GM18873 (cell line): ENCODE measurements around the gene HDGFL1.

Experiments
- ATAC-seq: cut with Tn5 transposase; IDR thresholded peaks from one replicate; pipeline ENCODE4 v1.9.1; 2021; ENCODE audit warnings: mild to moderate bottlenecking, moderate library complexity, moderate number of reproducible peaks; ENCODE audit not compliant: unreplicated experiment, low FRiP score

The HDGFL1 gene

DNA sequence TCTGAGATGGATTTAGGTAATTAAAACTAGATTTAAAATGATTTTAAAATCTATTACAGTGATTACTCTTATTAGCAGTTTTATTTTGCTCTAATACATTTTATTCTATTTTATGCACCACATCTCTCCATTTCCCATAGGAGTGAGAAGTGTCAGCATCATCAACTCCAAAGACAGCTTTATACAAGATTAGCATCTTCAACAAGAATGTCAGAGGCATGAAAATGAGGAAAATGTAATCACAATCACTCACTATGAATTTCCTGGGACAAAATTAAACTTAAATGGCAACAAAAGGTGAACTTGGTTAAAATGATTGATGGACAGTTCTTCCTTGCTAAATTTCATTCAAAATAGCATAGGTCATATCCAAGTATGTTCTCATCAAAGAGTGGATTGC is 19.8 kb downstream of the HDGFL1 start:
- ATAC-seq, result no peak

DNA sequence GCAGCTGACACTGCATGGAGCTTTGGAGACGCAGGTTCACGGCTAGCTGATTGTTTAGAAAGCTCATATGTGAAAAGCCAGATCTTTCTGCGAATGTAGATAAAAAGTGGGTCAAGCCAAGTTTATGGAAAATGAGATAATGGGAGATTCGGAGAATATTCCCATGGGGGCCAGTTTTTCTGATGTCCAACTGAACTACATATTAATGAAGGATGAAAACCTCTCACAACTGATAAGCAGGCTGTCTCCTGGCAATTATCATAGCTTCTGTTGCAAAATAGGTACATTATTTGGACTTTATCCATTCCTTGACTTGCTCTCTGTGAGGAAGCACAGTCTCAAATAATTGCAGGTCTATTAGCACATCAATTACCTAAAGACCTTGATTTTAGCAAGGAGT is 21.1 kb downstream of the HDGFL1 start:
- ATAC-seq, result no peak

DNA sequence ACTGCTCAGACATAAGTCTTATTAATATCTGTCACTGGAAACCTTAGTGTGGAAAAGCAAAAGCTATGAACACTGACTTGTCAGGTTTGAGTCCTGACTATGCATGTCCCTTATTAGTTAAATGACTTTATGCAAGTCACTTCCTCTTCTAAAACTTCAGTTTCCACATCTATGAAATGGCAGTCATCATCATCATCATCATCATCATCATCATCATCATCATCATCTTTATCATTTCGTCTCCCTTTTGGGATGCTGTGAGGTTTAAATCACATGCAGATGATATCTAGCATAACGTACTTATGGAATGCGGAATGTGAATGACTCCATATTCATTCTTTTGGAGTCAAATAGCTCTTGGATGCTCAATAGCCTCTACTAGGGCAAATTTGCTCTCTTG is 24.5 kb downstream of the HDGFL1 start:
- ATAC-seq, result no peak

DNA sequence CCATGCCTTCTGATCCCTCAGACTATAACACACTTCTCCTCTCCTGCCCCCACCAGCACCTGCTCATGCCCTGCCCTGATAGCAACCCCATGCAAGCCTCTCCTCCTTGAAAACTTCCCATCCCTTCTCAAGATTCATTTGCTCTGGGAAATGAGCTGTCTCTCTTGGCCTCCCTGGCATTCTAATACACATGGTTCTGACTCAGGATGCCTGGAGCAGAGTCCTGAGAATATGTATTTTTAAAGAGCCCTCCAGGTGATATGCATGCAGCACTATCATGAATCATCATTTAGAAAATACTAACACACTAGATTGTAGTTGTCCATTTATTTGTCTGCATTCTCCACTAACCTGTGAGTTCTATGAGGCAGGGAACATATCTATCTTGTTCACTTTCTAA is 26.6 kb downstream of the HDGFL1 start:
- ATAC-seq, result no peak

DNA sequence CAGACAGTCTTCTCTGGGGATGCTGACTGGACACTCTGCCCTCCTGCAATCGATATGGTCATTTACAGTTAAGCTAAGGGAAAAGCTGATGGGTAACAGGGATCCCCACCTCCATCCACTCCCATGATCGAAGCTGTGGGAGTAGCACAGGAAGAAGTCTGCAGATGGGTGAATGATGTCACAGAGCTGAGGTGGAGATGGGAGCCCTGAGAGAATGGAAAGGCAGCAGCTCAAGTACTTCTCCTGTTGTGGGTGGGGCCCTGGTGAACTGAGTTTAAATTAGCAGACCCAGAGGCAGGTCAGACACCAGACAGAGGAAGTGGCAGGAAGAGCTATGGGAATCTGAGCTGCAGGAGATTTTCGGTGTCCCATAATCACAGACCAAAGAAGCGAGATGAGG is 29.0 kb downstream of the HDGFL1 start:
- no peak for ATAC-seq

DNA sequence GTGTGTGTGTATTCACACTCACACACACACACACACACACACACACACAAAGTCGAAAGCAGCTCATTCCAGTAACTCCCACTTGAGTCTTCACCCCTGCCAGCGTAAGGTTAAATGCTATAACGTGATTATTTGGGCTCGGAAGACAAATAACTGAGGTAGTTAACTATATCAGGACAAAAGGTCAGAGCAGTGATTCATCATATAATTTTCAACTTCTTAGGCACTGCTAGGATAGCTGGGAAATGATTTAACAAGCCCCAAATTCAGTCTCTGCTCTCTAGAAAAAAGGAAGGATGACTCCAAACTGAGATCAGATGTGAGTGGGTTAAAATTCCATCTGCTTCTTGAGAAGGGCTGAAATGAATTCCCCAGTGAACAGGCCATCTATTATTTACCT is 30.7 kb downstream of the HDGFL1 start:
- no peak for ATAC-seq

DNA sequence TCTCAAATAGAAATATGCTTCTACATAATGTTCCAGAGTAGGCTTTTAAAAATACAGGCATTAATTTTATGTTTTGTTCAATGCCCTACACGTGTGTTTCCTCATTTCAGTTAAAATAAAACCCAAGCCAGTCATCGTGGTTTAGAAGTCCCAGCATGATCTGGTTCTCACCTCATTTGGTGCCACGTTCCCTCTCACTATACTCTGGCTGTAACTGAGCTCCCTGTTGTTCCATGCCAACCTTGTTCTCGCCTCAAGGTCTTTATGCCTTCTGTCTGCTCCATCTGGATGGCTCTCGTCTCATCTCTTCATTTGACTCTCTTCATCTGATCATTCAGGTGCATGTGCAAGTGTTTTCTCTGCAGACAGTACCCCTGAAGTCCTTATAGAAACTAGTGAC is 32.6 kb downstream of the HDGFL1 start:
- ATAC-seq, result no peak

DNA sequence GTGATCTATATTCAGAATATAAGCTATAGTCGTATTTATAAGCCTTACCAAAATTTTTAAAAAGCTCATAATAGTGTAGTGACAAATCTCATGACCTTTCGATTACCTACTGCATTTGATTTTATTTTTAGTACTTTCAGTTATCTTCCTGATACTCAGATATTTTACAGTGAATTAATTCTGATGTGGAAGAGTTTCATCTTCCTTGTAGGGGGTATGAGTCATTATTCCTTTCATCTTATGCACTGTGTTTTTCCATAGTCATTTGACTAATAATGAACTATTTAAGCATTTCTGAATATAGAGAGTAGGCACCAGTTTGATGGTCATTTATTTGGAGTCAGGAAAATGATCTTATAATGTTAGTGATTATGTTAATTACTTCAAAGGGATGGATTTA is 36.4 kb downstream of the HDGFL1 start:
- ATAC-seq, result no peak

DNA sequence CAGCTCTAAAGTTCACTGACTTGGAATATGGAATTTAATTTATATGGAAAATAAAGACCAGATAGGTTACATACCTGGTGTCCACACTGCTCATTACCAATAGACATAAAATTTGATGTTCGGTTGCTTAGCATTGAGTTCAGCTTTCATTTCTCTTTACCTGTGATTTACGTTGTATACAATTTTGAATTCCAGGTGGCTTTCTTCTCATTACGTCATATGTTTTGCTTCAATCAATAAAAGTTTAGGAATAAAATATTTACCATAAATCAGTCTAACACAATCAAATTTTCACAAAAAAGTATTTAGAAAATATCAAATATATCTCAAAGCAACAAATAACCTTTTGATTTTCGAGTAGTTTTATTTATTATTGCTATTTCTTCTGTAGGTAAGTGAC is 40.8 kb downstream of the HDGFL1 start:
- ATAC-seq, result no peak

DNA sequence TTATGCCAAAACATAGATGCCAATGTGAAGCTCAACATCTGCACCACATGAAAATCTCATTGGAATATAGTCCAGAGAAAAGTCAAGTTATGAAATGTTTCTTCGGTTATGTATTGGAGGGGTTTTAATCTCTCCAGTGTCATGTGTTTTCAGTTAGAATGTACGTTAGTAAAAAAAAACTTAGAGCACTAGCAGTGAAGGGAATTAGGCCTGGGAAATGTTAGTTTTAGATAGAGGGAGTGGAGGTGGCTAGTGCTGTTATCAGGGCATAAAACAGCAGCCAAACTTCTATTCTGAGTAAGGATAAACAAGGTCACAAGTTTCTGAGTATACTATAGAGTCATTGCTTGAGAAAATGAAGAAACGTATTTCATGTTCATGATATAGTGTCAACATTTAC is 42.9 kb downstream of the HDGFL1 start:
- no peak for ATAC-seq

DNA sequence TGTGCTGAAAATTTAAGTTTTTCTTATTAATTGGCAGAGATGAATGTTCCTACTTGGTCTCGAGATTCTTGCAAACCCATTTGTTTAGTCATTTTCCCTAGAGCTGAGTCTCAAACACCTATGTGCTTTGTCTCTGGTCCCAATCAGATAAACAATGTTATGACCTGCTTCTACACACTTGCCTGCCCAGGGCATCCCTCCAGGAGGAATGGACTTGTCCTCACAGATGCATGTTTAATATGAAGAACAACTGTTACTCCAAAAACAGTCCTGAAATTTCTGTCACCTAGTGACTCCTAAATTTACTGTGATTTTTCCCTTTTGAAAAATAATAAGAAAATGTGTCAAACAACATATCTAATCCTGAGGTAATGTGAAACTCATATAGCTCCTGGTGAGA is 43.7 kb downstream of the HDGFL1 start:
- ATAC-seq, result no peak

DNA sequence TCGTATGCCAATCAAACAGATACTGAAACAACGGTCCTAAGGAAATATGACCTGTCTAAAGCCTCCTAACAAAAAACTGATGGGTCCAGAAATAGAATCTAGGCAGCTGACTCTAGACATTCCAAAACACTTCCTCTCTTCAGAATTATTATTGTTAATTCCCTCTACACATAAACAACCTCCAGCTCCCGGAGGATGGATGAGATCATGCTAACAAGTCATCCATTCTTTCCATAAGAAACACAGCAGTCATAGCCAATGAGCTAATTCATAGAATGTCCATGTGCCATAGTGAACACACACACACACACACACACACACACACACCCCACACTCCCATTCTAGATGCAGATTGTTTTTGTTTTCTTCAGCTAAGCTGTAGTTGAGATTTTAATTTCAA is 44.3 kb downstream of the HDGFL1 start:
- ATAC-seq, result no peak

DNA sequence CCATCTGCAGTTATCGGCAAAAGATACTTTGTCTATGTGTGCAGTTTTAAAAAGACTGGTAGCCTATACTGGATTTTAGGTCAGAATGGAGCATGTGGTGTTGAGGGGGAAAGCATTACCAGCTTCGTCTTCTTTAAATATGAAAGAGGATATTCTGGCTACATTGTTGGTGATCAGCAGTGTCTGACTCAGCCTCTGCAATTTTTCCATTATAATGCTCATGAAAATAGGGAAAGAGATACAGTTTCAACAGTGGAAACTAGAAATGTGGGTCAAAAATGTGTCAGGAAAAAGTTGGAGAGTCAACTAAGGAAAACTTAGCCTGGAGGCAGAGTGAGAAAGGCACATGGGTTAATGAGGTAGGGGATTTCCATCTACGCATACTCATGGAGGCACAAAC is 45.2 kb downstream of the HDGFL1 start:
- ATAC-seq, result no peak

DNA sequence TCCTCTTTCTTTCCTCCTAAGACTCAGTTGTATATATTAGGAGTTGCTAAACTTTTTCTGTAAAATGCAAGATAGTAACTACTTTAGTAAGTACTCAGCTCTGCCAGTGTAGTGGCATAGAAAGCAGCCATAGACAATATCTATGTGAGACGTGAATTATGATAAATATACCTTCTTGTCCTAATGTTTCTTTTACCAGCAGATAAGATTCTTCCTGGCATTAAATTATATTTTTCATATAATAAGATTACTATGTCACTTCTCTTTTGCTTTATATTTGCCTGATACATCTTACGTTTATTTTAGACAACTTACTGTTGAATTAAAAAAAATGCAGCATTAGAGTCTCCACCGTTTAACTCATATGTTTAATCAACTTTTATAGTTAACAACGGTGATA is 51.7 kb downstream of the HDGFL1 start:
- ATAC-seq, result no peak
